Measurements from ENCODE around the gene FUCA1.
"Not testable (repeated sequence)": the region's sequence is repeated elsewhere in the genome, so short reads cannot be mapped to it uniquely, and the experiment has no call there.

Gene FUCA1

GRCh38 chr1:23838401-23838866 is 29.7 kb downstream of the FUCA1 start:
- DNase-seq (ENCODE audit: low spot score) = peak; percentile 18

GRCh38 chr1:23837908-23838307 is 30.2 kb downstream of the FUCA1 start:
- no peak for DNase-seq (ENCODE audit: low spot score)

- DNase-seq (ENCODE audit: low spot score) = no peak
Observed at GRCh38 chr1:23836037-23836436, 32.1 kb downstream of the FUCA1 start.

- not testable (repeated sequence) for DNase-seq (ENCODE audit: low spot score)
Observed at GRCh38 chr1:23834156-23834555, 33.9 kb downstream of the FUCA1 start.

- DNase-seq (ENCODE audit: low spot score) = no peak
Observed at GRCh38 chr1:23827717-23828116, 40.4 kb downstream of the FUCA1 start.

GRCh38 chr1:23826590-23826989 is 41.5 kb downstream of the FUCA1 start:
- not testable (repeated sequence) for DNase-seq (ENCODE audit: low spot score)

GRCh38 chr1:23825762-23826522 is 42.1 kb downstream of the FUCA1 start:
- DNase-seq (ENCODE audit: low spot score) = no peak

GRCh38 chr1:23825076-23825761 is 42.9 kb downstream of the FUCA1 start, which contains the start of gene HMGCL:
Gene HMGCL (minus strand): TSS chr1:23825429. CDS start chr1:23825415, 14 bp downstream.
- DNase-seq (ENCODE audit: low spot score) = peak; percentile 80

GRCh38 chr1:23824711-23825075 is 43.4 kb downstream of the FUCA1 start:
- no peak for DNase-seq (ENCODE audit: low spot score)

- no peak for DNase-seq (ENCODE audit: low spot score)
Observed at GRCh38 chr1:23823767-23824166, 44.3 kb downstream of the FUCA1 start.

DNA sequence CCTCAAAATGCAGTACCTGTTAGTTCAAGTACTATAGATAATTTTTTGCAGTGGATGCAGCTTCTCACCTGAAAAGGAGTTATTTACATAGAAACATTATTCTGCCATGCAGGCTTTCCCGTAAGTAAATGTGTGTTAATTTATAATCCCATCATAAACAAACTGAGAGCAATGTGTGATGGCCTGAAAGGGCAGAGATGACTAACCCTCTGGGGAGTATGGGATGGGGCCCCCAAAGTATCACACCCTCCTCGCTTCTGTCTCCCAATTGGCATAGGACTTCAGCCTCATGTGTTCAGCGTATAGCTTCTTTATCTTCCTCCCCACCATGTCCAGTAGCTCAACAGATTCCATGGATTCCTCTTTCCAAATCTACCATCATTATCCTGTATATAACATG is 50.5 kb downstream of the FUCA1 start:
- no peak for DNase-seq (ENCODE audit: low spot score)

DNA sequence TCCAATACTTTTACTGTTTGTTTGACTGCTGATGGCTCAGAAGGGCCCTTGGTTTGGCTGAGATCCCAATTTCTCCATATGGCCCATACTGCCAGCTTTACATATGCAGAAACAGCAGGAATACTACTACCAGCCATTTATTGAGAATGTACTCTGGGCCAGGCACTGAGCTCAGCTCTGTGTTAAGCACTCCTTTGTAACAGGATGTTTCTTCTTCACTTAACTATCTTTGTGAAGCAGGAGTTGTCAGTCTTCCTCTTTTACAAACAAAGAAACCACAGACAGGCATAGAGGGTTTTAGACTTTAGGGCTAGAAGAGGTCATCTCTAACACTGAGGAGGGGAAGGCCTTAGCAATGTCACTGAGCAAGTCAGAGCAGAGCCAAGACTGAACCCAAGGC is 51.2 kb downstream of the FUCA1 start:
- no peak for DNase-seq (ENCODE audit: low spot score)

GRCh38 chr1:23816361-23816760 is 51.7 kb downstream of the FUCA1 start:
- no peak for DNase-seq (ENCODE audit: low spot score)

- DNase-seq (ENCODE audit: low spot score) = no peak
Observed at GRCh38 chr1:23814016-23814415, 54.1 kb downstream of the FUCA1 start.

DNA sequence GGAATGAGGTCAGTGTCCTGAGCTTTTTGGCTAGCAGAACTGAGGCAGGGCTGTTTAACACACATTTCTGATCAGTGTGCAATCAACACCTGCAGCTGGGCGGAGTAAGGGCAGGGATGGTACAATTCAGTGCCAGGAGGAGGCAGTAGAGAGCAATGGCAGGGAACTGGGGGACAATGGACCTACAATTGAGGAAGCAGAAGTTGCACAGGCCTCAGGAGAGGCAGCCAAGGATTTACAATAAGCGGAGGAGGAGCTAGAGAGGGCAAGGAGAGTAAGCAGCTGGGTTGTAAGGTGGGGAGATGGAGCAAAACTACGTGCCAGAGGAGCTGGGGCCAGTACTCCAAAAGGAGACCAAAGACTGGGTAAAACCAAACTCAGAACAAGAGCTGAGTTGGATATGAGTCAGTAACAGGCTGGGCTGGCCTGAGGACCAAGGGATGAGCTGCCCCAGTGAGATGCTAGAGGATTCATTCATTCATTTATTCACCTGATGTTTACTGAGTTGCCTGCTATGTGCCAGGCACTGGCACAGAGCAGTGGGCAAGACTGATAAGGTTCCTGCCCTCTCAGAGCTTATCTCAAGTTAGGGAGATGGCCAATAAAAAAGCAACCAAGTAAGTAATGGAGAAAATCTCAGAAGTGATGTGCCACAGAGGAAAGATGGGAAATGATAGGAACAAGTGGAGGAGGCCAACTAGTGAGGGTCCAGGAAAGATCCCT is 57.1 kb downstream of the FUCA1 start:
- no peak for DNase-seq (ENCODE audit: low spot score)

DNA sequence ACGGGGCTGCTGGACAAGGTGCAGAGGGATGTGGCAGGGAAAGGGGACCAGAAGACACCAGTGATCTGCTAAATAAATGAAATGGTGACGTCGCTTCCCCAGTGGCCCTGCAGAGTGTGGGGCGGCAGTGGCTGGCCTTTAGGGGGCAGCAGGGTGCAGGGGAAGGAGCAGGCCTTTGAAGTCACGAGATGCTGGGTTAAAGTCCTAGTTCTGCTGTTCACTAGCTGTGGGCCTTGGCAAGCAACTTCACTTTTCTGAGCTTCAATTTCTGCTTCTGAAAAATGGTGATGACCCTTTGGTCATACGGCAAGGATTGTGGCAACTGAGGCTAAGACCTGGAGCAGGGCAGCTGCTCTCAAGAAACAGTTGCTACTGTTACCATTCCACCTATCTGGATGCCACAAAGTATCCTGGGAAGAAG is 58.3 kb downstream of the FUCA1 start:
- peak; percentile 70 for DNase-seq (ENCODE audit: low spot score)

GRCh38 chr1:23807453-23807852 is 60.6 kb downstream of the FUCA1 start:
- no peak for DNase-seq (ENCODE audit: low spot score)

- no peak for DNase-seq (ENCODE audit: low spot score)
Observed at GRCh38 chr1:23806280-23806679, 61.8 kb downstream of the FUCA1 start.

DNA sequence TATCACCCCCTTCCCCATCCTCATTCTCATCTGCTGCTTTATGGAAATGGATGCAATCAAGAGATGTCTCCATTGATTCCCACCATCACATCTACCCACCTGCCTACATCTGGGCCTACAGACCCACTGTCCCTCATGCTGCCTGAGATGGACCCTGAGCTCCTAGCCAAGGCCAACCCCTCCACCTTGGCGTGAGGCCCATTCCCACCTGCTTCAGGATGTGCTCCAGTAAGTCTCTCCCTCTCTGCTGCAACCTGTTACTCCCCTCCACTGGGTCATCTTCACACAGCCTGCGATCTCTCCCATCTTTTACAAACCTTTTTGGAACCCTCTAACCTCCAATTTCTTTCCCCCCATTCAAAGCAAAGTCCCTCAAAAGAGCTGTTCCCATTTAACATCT is 63.1 kb downstream of the FUCA1 start:
- DNase-seq (ENCODE audit: low spot score) = no peak

GRCh38 chr1:23804183-23804835 is 63.8 kb downstream of the FUCA1 start:
- no peak for DNase-seq (ENCODE audit: low spot score)

DNA sequence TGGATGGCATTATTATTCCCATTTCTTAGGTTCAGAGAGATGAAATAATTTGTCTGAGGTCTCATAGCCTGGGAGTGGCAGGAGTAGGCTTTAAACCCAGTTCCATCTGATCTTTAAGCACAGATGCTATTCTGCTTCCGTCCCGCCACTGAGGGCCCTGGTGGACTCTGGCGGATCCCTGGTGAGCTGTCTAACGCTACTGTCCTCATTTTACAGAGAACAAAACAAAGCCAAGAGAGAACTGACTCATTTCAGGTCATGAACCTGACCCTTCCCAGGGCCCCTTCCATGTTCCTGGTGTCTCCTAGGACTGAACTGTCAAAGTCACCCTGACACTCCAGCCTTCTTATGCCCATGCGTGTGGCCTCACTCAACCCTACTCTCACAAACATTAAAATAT is 64.4 kb downstream of the FUCA1 start:
- no peak for DNase-seq (ENCODE audit: low spot score)
